IPS-15b (cell line): ENCODE measurements around the gene NBAS.

Experiments
- H3K27me3 ChIP-seq: one replicate; pipeline ENCODE4 v1.6.1; 2013; ENCODE audit warnings: low read length; ENCODE audit not compliant: control insufficient read depth, insufficient read depth
- H3K36me3 ChIP-seq: one replicate; pipeline ENCODE4 v1.6.1; 2013; ENCODE audit warnings: low read length; ENCODE audit not compliant: control insufficient read depth, insufficient read depth
- H3K4me1 ChIP-seq: one replicate; pipeline ENCODE4 v1.6.1; 2013; ENCODE audit warnings: mild to moderate bottlenecking, low read length; ENCODE audit not compliant: control insufficient read depth, insufficient read depth
- H3K4me3 ChIP-seq: one replicate; pipeline ENCODE4 v1.5.1; 2013; ENCODE audit warnings: low read depth, low read length
- H3K9ac ChIP-seq: one replicate; pipeline ENCODE4 v1.6.1; 2013; ENCODE audit warnings: low read depth, mild to moderate bottlenecking, low read length
- H3K9me3 ChIP-seq: one replicate; pipeline ENCODE4 v1.6.1; 2013; ENCODE audit warnings: mild to moderate bottlenecking, low read length; ENCODE audit not compliant: control insufficient read depth, insufficient read depth

The NBAS gene

GRCh38 chr2:15563227-15564100 is 2.3 kb upstream of the NBAS start:
- no peaks in the 10 kb centered on the region for H3K36me3 ChIP-seq
- H3K9me3 ChIP-seq, result no peaks in the 10 kb centered on the region
- peaks cover 4% of the 10 kb centered on the region for H3K4me1 ChIP-seq
- no peak overlapping the region for H3K4me3 ChIP-seq
- no peak overlapping the region for H3K9ac ChIP-seq
- H3K27me3 ChIP-seq, result peaks cover 2% of the 10 kb centered on the region

DNA sequence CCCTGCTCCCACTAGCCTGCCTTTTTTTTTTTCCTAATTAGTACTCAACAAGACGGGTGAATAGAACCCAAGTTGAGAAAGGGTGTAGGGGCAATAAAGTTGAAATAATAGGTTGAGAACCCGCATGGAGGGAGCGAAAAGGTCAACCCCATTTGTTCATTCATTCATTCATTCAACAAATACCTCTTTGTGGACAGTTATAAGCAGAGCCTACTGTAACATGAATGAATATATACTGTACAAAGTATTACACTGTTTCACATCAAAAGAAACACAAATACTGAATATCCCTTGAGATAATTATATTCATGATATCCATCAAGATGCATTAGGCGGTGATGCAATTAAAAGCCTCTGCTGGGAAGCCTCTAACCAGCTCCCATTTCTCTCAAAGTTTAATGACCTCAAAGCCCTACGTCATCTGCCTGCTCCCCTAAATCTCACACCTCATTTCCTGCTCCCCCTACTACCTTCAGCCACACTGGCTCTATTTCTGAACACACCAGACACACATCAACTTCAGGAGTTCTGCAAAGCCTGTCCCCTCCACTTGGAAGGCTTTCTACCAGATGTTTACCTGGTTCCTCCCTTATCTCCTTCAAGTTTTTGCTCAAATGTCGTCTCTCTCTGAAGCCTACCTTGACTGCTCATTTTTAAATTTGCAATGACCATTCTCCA is 1.4 kb upstream of the NBAS start:
- no peak overlapping the region for H3K4me3 ChIP-seq

DNA sequence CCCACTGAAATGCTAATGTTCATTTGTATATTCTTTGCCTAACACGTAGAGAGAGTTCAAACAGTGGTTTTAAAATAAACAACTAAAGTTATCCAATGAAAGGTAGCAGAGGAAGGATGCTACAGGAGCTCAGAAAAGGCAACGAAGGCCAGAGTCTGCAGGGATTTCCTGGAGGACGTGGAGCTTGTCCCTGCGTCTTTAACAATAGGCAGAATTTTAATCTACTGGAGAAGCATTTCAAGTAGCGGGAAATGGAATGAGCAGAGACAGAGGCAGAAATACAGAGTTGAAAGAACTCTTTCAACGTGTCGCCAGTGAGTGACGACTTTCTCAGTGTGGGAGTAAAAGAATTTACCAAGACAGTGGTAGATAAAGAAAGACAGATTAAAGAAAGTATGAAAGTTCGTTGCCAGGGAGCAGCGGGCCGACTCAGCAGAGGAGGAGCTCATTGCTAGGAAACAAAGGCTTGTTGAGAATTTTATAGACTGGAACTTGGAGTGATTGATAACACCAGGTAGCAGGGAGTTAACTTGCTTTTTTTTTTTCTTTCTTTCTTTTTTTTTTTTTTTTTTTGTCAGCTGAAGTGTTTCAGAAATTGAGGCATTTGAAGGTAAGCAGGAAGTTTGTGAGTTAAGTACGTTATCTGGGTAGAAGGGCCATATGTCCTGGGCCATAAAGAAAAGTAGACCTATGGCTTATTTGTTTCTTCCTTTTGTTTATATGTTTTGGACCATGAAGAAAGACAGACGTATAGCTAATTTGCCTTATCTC is 625 bp upstream of the NBAS start:
- H3K9ac ChIP-seq, result peak overlapping the region; percentile 26
- H3K9me3 ChIP-seq, result no peaks in the 10 kb centered on the region
- peaks cover 4% of the 10 kb centered on the region for H3K4me1 ChIP-seq
- H3K4me3 ChIP-seq, result peak overlapping the region; percentile 90
- peaks cover 2% of the 10 kb centered on the region for H3K27me3 ChIP-seq
- no peaks in the 10 kb centered on the region for H3K36me3 ChIP-seq

More for the DNA sequence above, 1.4 kb upstream of the NBAS start:
- Histone ChIP-seq H3K4me1 (peaks cover 4% of the 10 kb centered on the region), H3K27me3 (peaks cover 2% of the 10 kb centered on the region), H3K9me3 (no peaks in the 10 kb centered on the region), H3K36me3 (no peaks in the 10 kb centered on the region), H3K9ac (no peak overlapping the region)

GRCh38 chr2:15560140-15560987 is 770 bp downstream of the NBAS start:
- H3K27me3 ChIP-seq, result peaks cover 2% of the 10 kb centered on the region
- peaks cover 4% of the 10 kb centered on the region for H3K4me1 ChIP-seq
- H3K9ac ChIP-seq, result peak overlapping the region; percentile 77
- peak overlapping the region; percentile 90 for H3K4me3 ChIP-seq
- no peaks in the 10 kb centered on the region for H3K9me3 ChIP-seq
- H3K36me3 ChIP-seq, result no peaks in the 10 kb centered on the region

DNA sequence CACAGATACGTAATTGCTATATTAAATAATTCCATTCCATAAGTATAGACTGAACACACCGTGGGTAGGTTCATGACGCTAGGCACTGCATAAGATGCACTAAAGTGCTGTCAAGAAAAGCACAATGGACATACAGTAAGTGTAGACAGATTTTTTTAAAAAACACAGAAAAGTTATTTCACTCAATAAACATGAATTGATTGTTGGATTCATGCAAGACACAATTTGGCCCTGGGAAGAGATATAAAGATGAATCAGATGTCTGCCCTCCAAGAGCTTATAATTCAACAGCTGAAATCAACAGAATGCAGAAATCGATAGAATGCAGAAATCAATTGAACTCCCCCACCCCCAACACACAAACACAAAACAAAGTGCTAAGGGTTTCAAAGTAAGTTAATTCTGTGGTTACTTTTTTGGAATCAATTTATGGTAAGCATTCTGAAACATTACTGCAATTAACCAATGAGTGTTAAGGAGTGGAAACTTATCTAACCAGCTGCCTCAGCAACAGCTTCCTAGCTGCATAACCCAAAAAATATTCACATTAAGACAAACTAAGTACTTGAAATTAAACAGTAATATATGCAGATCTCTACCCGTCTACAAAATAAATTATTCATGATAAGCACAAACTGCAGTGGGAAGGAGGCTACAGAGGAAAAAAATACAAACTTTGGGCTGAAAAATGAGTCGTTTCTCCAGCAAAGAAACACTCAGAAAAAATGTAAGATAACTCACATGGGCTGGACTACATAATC is 1.6 kb downstream of the NBAS start:
- H3K4me3 ChIP-seq, result peak overlapping the region; percentile 90
- H3K27me3 ChIP-seq, result peaks cover 2% of the 10 kb centered on the region
- H3K36me3 ChIP-seq, result no peaks in the 10 kb centered on the region
- no peak overlapping the region for H3K9ac ChIP-seq
- no peaks in the 10 kb centered on the region for H3K9me3 ChIP-seq
- H3K4me1 ChIP-seq, result peaks cover 4% of the 10 kb centered on the region

- H3K4me3 ChIP-seq, result no peak overlapping the region
- no peak overlapping the region for H3K9ac ChIP-seq
- H3K9me3 ChIP-seq, result no peaks in the 10 kb centered on the region
- H3K4me1 ChIP-seq, result peaks cover 4% of the 10 kb centered on the region
- no peaks in the 10 kb centered on the region for H3K27me3 ChIP-seq
- no peaks in the 10 kb centered on the region for H3K36me3 ChIP-seq
Observed at GRCh38 chr2:15557887-15558311, 3.2 kb downstream of the NBAS start.

DNA sequence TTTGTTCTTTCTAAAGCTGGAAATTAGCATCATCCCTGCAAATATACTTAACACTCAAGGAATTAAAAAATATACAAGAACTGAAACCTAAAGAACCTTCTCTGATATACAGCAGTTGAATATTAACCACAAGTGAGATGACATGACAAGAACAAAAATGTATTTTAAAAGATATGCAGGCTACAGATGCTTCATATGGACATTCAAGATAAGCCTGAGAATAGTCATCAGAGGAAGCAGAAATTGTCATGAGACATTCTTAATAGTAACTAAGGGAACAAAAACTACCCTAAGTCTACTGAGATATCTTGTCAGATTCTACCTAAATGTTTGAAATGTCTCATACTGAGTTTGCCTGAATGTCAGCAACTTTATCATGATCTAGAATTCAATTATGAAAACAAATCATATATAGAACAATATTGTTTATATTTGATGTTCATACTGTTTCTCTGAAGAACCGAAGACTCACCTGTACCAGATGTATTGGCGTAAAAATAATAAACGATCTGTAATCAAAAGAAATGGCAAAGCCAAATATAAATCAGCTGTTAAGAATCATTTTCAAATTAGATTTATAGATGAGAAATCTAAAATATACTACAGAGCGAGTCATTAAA is 4.7 kb downstream of the NBAS start:
- H3K27me3 ChIP-seq, result no peaks in the 10 kb centered on the region
- no peaks in the 10 kb centered on the region for H3K36me3 ChIP-seq
- peaks cover under 1% of the 10 kb centered on the region for H3K4me1 ChIP-seq
- no peaks in the 10 kb centered on the region for H3K9me3 ChIP-seq
- no peak overlapping the region for H3K4me3 ChIP-seq
- no peak overlapping the region for H3K9ac ChIP-seq

DNA sequence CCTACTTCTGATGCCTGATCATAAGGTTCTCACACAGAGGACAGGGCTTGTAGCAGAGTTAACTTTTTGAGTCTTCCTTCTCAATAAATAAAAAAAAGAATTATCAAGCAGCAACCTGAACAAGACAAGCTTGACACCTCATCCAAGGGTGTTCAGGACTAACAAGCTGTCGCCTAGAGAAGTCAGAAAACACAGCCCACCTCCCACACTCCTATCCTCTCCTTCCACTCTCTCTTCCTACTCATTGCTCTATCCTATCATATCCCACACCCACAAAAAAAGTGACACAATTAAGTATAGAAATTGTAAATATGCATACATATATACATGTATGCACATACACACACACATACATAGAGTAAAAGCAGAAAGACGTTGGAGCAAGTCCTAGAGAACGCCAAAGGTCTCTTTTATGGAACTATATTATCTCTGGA is 5.4 kb downstream of the NBAS start:
- H3K4me1 ChIP-seq, result no peaks in the 10 kb centered on the region
- H3K9ac ChIP-seq, result no peak overlapping the region
- H3K9me3 ChIP-seq, result no peaks in the 10 kb centered on the region
- H3K4me3 ChIP-seq, result no peak overlapping the region
- H3K27me3 ChIP-seq, result no peaks in the 10 kb centered on the region
- H3K36me3 ChIP-seq, result no peaks in the 10 kb centered on the region

- no peaks in the 10 kb centered on the region for H3K27me3 ChIP-seq
- no peak overlapping the region for H3K4me3 ChIP-seq
- no peaks in the 10 kb centered on the region for H3K9me3 ChIP-seq
- no peak overlapping the region for H3K9ac ChIP-seq
- no peaks in the 10 kb centered on the region for H3K4me1 ChIP-seq
- no peaks in the 10 kb centered on the region for H3K36me3 ChIP-seq
Observed at GRCh38 chr2:15554525-15555218, 6.5 kb downstream of the NBAS start.

- H3K27me3 ChIP-seq, result no peaks in the 10 kb centered on the region
- H3K4me1 ChIP-seq, result no peaks in the 10 kb centered on the region
- H3K4me3 ChIP-seq, result no peak overlapping the region
- no peaks in the 10 kb centered on the region for H3K36me3 ChIP-seq
- no peak overlapping the region for H3K9ac ChIP-seq
- no peaks in the 10 kb centered on the region for H3K9me3 ChIP-seq
Observed at GRCh38 chr2:15553951-15554350, 7.2 kb downstream of the NBAS start.
